Subcutaneous adipose tissue (tissue), 4 donors: ENCODE results near the gene ARHGAP10. TPM values are rescaled to one million over a fixed set of nuclear protein-coding genes. Genes with fewer than 3 reads are reported as not detected.

Experiments used
- CTCF ChIP-seq: fragments of 450-650 bp; IDR thresholded peaks from one replicate; pipeline ENCODE4 v1.5.1; 2016; ENCODE audit warnings: low read depth, mild to moderate bottlenecking, control low read depth, antibody characterized with exemption, moderate library complexity
- total RNA-seq, 4 donors: library from RNA; depleted of rRNA; stranded (reverse); fragments of >200 nt; gene quantifications; one replicate each; pipeline ENCODE4 v1.1.0, GENCODE V29; 2016

ARHGAP10 gene
- total RNA-seq, 4 donors from 2014 or later: 77.1 to 129 (median 98.1) TPM

- TF ChIP-seq CTCF: no peak
Observed at GRCh38 chr4:147822128-147822527, 90.2 kb downstream of the ARHGAP10 start.

DNA sequence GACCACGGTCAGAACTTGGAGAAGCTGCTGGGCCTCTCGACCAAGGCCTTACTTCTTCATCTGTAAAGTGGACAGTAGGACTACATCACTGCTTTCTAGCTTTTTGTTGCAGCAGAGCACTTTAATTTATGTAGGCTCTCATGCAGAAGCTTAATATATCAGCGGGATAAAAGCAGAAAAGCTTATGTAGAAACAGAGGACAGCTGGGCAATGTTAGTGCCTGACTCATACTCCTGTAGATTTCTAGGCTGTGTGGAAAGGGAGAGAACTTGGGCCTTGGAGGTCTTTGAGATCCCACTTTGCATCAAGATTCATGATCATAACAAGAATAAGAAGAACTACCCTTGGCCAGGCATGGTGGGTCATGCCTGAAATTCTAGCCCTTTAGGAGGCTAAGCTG lies 91.2 kb downstream of the ARHGAP10 start:
- TF ChIP-seq CTCF: no peak

DNA sequence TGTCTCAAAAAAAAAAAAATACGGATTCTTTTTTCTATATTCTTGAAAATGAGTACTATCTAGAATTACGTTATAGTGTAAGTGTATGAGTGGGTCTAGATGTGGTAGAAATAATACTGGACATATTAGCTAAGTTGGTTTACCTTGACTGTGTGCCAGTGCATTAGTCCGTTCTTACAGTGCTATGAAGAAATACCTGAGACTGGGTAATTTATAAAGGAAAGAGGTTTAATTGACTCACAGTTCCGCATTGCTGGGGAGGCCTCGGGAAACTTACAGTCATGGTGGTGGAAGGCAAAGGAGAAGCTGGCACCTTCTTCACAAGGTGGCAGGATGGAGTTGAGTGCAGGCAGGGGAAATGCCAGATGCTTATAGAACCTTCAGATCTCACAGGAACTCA lies 92.4 kb downstream of the ARHGAP10 start:
- TF ChIP-seq CTCF: no peak

GRCh38 chr4:147824884-147825283 lies 93.0 kb downstream of the ARHGAP10 start:
- TF ChIP-seq CTCF: no peak

- TF ChIP-seq CTCF: no peak
Observed at GRCh38 chr4:147825451-147826287, 93.8 kb downstream of the ARHGAP10 start.

GRCh38 chr4:147826288-147826646 lies 94.4 kb downstream of the ARHGAP10 start:
- TF ChIP-seq CTCF: no peak

DNA sequence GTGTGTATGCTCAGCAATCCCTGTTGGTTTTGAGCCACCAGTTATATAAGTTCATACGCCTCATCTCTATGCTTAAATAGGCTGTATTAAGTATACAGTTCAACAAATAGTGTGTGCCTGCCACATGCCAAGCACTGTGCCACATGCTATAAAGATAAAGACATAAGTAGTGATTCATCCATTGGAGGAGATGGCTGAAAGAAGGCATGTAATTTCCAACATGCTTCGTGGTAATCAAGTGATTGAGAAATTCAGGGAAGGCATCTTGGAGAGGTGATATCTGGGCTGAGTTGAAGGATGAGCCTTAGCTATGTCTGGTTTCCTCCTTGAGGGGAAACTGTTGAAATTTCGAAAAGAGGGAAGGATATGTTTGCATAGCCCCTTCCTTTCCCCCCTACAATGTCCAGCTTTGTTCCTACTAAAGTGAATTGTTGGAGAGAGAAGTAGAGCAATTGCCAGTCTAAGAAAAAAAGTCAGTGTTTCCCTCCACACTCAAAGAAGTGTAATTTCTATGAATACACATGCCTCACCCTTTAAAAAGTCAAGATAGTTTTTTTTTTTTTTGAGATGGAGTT lies 96.5 kb downstream of the ARHGAP10 start:
- TF ChIP-seq CTCF: no peak
